ENCODE measurements around the gene RNU5D-1. TPM values are rescaled to one million over a fixed set of nuclear protein-coding genes. Genes with fewer than 3 reads are reported as not detected.

The RNU5D-1 gene
- total and polyA plus RNA-seq, 10 of the 15 experiments (the other 5 are each of a cell fraction or from before 2014, with no cell fraction given), result not detected

- ChIA-PET CTCF (interaction anchor here (3.1 kb wide), 1 partner anchor 14 kb away, joined by 17 read pairs; no protein-coding TSS in a partner anchor), SMC1A (ENCODE audit: uncharacterized antibody, unreplicated experiment) (no interaction called here), RAD21 (ENCODE audit: unreplicated experiment) (interaction anchor here (2.3 kb wide), 1 partner anchor 8 kb away, joined by 11 read pairs; the partner anchor contains the start of genes ARMH1 and TMEM53)
Measured at GRCh38 chr1:44682883-44683265, 48.1 kb downstream of the RNU5D-1 start.

More at GRCh38 chr1:44682883-44683265, 48.1 kb downstream of the RNU5D-1 start:
- Histone ChIP-seq H3K79me2 (ENCODE audit: control insufficient read depth, insufficient read depth, low read length) (no peaks in the 10 kb centered on the region), H2AFZ (ENCODE audit: control insufficient read depth, low read depth, low read length) (no peak overlapping the region), H3K4me3 (no peak overlapping the region), H3K27me3 (replicated peaks in 1 of 2; ENCODE audit: control insufficient read depth in 2 of 2, insufficient read depth in 2 of 2, low read length in 1 of 2) (no peaks in the 10 kb centered on the region), H4K20me1 (ENCODE audit: control insufficient read depth, insufficient read depth) (no peaks in the 10 kb centered on the region), H3K27ac (ENCODE audit: control insufficient read depth, insufficient read depth) (no peak overlapping the region), H3K4me1 (ENCODE audit: control insufficient read depth, insufficient read depth, low read length) (peaks cover 27% of the 10 kb centered on the region), H3K9me3 (replicated peaks; ENCODE audit: control insufficient read depth, insufficient read depth, low read length) (no peaks in the 10 kb centered on the region), H3K36me3 (ENCODE audit: control insufficient read depth in 2 of 2, insufficient read depth in 2 of 2, low read length in 1 of 2) (no peaks in the 10 kb centered on the region), H3K4me2 (ENCODE audit: control insufficient read depth, insufficient read depth) (no peak overlapping the region), H3K9ac (ENCODE audit: control insufficient read depth, insufficient read depth, low read length) (no peak overlapping the region)
- in situ Hi-C loops (cut with MboI) (no loop called here), intact Hi-C loops (cut with micrococcal nuclease; ENCODE audit: unreplicated experiment) (no loop called here)
- TF ChIP-seq IRF4 (IDR thresholded peaks at IDR 0.05; ENCODE audit: low read depth, low read length), result no peak
- no peak for TF ChIP-seq CHD2 (IDR thresholded peaks at IDR 0.05; ENCODE audit: borderline replicate concordance, low read depth, low read length)
- TF ChIP-seq NR2C2 (IDR thresholded peaks at IDR 0.05; ENCODE audit: borderline replicate concordance, control insufficient read depth, insufficient read length, low read depth), result no peak
- no peak for TF ChIP-seq SUZ12 (IDR thresholded peaks at IDR 0.05; ENCODE audit: unreplicated experiment)
- TF ChIP-seq ZNF274 (IDR thresholded peaks at IDR 0.05; ENCODE audit: insufficient read depth, insufficient read length), result no peak
- no peak for TF ChIP-seq HDGF (IDR thresholded peaks at IDR 0.05)
- TF ChIP-seq ZBTB33 (IDR thresholded peaks at IDR 0.05), result no peak
- TF ChIP-seq RUNX3 (IDR thresholded peaks at IDR 0.05; ENCODE audit: low read length), result no peak
- TF ChIP-seq KAT2A (conservative IDR thresholded peaks at IDR 0.05; ENCODE audit: control insufficient read depth, low read depth, low read length), result no peak
- TF ChIP-seq PBX3 (IDR thresholded peaks at IDR 0.05; ENCODE audit: insufficient replicate concordance, low read depth, low read length), result no peak
- TF ChIP-seq CTCF (IDR thresholded peaks at IDR 0.05 in 2 of 3, conservative IDR thresholded peaks at IDR 0.05 in 1 of 3; ENCODE audit: control insufficient read depth in 2 of 3, extremely low read depth in 1 of 3, insufficient read depth in 1 of 3, low read depth in 3 of 3, low read length in 3 of 3), result no peak
- no peak for TF ChIP-seq HDAC2 (IDR thresholded peaks at IDR 0.05)
- FAIRE-seq, result no peak
- no TSS peak for BruUV-seq (replicated peaks)
- no peak for ATAC-seq
- POLR2A ChIA-PET, result interaction anchor here (0.6 to 2.8 kb wide), 2 partner anchors 9 to 12 kb away, joined by 8 to 29 read pairs; partner anchors contain the start of genes ARMH1 and TMEM53
- 99% methylated on average over 3 of the region's 3 CpGs for WGBS (ENCODE audit: insufficient coverage, insufficient replicate concordance, low lambda C conversion rate, missing lambda C conversion rate)
- DNase-seq (ENCODE audit: low read depth, low spot score), result no peak
